Measurements from ENCODE around the gene TMEM217.

Gene TMEM217

DNA sequence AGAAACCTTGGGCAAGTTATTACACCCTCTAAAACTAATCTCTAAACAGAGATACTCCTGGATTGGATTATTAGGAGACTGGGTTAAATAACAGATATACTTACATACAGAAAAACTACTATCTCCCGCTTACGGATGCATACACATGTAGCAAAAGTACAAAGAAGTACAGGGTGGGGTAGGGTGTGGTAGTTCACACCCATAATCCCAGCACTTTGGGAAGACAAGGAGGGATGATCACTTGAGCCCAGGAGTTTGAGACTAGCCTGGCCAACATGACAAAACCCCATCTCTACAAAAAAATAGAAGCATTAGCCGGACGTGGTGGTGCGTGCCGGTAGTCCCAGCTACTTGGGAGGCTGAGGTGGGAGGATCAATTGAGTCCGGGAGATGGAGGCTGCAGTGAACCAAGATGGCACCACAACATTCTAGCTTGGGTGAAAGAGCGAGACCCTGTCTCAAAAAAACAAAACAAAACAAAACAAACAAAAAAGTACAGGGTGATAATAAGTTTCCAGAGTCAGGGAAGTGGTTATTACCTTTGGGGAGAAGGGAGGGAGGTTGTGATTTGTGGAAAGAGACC, 79.9 kb downstream of the TMEM217 start:
- DNase-seq: no peak

DNA sequence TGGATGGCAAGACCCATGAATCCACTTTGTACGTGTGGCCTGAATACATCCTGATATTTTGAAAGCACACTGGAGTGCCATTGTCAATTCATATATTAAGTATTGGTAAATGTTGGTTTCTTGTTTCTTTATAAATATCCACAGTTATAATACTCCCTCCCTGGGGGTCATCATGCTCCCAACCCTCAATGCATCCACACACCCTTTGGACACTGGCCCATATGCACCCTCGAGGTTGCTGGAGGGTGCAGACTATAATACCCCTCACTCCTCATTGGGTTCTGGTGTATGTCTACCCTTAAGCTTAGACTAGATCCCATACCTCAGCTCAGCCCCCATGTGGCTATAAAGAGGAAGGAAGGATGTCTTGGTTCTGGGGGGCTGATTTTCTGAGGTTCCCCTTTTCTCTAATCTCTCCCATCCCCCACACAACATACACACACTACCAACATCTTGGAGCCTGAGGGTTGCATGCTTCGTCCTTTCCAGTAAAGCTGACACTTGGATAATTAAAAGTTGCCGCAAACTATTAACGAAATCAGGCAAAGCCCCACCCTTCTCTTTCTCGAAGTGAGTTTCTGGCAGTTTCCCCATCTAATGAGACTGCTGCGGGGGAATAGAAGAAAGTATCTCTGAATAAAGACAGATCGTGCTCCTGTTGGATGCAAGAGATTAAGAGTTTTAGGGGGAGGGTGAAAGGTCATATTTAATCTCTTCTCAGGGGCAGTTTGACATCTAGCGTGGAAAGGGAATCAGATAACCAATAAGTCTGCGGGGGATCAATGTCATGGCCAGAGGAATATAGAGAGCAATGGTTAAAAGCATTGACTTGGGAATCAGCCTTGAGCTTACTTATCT, 80.6 kb downstream of the TMEM217 start:
- no peak for DNase-seq

DNA sequence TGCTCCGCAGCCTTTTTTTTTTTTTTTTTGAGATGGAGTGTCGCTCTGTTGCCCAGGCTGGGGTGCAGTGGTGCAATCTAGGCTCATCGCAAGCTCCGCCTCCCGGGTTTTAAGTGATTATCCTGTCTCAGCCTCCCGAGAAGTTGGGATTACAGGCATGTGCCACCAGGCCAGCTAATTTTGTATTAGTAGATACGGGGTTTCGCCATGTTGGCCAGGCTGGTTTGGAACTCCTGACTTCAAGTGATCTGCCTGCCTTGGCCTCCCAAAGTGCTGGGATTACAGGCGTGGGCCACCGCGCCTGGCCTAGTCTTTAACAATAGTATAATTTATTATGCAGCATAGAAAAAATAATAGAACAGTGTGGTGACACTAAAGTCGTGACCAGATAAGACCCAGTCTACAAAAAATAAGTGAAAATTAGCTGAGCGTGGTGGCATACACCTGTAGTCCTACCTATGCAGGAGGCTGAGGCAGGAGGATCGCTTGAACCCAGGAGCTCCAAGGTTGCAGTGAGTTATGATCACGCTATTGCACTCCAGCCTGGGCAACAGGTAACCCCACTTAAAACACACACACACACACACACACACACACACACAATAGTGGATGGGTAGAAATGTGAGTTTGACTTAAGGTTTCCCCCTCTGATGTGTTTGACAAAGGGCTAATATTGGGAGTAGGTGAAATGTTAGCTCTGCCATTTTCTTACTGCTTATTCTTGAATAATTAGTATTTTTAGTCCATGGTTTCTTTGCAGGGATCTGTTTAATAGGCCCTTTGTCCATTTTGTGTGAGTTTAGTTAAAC, 81.5 kb downstream of the TMEM217 start:
- no peak for DNase-seq

DNA sequence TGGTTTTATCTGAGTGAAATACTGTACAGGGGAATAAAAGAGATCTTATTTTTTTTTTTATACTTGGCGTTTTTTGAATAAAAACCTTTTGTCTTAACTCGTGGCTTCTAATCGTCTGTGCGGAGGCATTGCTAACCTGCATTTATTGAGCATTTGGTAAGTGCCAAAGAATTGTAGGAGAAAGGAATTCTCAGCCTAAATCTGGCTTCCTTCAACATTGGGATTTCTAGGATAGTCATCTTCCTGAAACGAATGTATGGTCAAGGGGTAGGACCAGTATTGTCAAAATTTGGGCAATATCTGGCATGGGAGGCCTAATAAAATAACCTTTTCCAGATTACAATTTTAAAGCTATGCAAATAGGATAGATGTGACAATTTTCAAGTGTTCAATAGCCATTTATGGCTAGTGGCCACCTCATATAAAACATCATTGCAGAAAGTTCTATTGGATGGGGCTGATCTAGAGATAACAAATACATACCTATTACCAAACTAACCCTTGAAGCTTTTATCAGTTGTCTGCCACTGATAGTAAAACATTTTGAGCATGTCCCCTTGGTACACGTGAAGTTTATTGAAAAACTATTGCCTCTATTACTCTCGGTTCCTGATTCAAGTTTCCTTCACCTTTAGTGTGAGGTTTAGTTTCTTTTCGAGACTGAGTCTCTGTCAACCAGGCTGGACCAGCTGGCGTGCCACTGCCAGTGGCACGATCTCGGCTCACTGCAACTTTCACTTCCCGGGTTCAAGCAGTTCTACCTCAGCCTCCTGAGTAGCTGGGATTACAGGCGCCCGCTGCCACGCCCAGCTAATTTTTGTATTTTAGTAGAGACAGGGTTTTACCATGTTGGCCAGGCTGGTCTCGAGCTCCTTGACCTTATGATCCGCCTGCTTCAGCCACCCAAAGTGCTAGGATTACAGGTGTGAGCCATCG, 82.3 kb downstream of the TMEM217 start:
- DNase-seq: no peak

DNA sequence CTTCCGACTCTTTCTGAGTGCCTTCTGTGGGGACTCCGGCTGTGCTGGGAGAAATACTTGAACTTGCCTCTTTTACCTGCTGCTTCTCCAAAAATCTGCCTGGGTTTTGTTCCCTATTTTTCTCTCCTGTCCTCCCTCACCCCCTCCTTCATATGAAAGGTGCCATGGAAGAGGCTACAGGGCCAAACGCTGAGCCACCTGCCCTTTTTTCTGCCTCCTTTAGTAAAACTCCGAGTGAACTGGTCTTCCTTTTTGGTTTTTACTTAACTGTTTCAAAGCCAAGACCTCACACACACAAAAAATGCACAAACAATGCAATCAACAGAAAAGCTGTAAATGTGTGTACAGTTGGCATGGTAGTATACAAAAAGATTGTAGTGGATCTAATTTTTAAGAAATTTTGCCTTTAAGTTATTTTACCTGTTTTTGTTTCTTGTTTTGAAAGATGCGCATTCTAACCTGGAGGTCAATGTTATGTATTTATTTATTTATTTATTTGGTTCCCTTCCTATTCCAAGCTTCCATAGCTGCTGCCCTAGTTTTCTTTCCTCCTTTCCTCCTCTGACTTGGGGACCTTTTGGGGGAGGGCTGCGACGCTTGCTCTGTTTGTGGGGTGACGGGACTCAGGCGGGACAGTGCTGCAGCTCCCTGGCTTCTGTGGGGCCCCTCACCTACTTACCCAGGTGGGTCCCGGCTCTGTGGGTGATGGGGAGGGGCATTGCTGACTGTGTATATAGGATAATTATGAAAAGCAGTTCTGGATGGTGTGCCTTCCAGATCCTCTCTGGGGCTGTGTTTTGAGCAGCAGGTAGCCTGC, 83.2 kb downstream of the TMEM217 start:
- DNase-seq: no peak

DNA sequence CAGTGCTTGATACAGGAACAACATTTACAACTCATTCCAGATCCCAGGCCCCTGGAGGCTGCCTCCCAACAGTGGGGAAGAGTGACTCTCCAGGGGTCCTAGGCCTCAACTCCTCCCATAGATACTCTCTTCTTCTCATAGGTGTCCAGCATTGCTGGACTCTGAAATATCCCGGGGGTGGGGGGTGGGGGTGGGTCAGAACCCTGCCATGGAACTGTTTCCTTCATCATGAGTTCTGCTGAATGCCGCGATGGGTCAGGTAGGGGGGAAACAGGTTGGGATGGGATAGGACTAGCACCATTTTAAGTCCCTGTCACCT, 83.8 kb downstream of the TMEM217 start:
- no peak for DNase-seq

DNA sequence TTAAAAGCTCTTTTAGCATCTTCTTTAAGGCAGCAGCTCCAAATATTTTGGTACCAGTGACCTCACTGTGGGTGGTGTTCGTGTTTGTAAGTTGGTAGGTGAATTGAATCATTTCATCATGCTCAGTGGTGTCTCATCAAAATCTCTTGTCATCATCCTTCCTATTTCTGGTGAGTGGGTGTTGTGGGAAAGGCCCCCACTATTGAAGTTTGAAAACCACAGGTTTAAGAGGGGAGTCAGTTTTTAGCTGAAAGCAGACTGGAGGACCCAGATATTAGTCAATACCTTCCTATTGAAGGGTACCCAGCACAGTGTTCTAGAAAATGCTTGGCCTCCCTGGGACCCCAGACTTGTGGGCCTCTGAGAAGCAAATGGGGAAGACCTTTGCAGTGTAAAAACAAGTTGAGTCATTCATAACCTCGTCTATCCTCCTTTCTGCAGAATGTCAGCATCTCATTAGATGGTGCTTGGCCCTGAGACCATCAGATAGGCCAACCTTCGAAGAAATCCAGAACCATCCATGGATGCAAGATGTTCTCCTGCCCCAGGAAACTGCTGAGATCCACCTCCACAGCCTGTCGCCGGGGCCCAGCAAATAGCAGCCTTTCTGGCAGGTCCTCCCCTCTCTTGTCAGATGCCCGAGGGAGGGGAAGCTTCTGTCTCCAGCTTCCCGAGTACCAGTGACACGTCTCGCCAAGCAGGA, 84.3 kb downstream of the TMEM217 start:
- DNase-seq: peak; percentile 56

DNA sequence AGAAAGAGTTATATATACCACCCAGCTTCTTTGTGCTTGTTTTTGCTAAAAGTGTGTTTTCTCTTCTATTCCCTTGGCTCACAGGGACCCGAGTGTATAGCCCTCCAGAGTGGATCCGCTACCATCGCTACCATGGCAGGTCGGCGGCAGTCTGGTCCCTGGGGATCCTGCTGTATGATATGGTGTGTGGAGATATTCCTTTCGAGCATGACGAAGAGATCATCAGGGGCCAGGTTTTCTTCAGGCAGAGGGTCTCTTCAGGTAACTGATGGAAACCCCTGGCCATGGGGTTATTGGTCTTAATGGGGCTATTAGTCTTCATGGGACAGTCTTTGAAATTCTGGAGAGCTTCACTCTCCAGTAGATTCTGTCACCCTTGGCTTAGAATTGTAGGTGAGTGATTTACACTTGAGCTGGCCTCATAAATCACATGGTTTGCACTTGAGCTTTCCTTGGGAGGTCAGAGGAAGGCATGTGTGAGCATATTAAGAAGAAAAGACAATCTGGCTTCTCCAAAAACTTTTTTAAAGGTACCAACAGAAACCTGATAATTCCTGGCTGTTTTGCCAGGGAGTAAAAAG, 84.9 kb downstream of the TMEM217 start:
- DNase-seq: no peak

DNA sequence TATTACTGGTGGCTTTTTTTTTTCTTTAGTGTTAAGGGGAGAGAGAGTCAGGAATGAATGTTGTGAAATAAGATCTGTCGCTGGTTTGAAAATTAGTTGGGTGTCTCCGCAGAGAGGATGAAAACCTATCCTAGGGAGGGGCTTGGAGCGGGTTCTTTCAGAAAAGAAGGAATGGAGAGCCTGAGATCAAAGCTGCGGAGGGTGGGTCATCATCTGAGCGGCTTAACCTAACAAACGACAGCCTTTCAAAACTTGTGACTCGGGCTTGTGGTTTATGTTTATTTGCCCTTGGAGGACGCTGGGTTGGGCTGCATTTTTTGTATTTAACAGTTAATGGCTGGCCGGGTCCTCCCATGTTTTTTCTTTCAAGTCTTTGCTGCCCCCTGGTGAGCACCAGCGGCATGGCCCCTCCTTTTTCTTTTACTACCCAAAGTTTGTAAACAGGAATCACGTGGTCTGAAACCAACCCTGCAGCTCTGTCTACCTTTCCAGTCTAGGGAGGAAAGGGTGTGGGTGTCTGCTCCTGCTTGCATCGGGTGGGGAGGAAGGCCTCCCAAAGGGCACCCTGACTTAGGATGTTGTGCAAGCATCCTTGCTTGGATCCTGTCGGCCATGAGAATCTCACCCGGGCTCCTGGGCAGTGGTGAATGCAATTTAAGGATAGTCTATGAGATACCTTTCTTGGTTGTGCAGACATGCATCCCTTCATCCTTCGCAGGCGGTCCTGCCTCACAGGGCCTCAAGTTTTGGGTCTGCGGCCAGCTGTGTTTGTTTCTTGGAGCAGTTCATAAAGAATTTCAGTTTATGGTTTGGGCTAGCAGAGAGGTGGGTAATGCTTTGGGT, 85.8 kb downstream of the TMEM217 start:
- peak; percentile 97 for DNase-seq

DNA sequence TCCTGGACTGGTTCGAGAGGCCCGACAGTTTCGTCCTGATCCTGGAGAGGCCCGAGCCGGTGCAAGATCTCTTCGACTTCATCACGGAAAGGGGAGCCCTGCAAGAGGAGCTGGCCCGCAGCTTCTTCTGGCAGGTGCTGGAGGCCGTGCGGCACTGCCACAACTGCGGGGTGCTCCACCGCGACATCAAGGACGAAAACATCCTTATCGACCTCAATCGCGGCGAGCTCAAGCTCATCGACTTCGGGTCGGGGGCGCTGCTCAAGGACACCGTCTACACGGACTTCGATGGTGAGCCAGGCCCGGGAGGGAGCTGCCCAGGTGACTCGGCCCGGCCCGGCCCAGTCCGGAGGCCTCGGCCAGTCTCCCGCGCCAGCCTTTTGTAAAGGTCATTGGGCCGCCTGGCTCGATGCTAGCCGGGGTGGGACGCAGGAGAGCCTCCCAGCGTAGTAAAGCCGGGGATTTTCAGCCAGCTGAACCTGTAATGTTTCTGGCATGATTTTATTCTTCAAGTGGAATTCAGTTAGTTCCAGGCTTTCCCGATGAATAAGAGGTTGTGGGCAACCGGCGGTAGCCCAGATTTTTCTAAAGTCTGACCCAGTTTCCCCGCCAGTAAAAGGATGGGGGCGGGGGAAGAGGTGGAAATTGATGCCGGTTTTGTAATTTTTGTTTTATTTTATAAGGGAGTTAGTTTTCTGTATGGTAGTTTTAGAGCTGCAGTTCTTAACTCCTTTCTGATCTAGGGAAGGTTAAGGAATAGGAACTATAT, 86.6 kb downstream of the TMEM217 start:
- DNase-seq: no peak

DNA sequence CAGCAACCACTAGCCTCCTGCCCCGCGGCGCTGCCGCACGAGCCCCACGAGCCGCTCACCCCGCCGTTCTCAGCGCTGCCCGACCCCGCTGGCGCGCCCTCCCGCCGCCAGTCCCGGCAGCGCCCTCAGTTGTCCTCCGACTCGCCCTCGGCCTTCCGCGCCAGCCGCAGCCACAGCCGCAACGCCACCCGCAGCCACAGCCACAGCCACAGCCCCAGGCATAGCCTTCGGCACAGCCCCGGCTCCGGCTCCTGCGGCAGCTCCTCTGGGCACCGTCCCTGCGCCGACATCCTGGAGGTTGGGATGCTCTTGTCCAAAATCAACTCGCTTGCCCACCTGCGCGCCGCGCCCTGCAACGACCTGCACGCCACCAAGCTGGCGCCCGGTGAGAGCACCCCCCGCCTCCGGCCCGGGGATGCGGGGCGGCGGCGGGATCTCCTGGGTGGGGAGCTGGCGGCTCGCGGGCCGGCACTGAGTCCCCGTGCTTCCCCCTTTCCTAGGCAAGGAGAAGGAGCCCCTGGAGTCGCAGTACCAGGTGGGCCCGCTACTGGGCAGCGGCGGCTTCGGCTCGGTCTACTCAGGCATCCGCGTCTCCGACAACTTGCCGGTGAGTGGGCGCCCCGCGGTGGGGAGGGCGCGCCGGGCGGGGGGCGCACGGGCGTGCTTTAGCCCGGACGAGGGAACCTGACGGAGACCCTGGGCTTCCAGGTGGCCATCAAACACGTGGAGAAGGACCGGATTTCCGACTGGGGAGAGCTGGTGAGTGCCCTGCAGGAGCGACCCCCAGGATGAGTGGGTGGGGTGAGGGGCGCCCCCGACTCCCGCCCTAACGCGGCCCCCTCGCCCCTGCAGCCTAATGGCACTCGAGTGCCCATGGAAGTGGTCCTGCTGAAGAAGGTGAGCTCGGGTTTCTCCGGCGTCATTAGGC, 87.4 kb downstream of the TMEM217 start:
- DNase-seq: peak; percentile 48

DNA sequence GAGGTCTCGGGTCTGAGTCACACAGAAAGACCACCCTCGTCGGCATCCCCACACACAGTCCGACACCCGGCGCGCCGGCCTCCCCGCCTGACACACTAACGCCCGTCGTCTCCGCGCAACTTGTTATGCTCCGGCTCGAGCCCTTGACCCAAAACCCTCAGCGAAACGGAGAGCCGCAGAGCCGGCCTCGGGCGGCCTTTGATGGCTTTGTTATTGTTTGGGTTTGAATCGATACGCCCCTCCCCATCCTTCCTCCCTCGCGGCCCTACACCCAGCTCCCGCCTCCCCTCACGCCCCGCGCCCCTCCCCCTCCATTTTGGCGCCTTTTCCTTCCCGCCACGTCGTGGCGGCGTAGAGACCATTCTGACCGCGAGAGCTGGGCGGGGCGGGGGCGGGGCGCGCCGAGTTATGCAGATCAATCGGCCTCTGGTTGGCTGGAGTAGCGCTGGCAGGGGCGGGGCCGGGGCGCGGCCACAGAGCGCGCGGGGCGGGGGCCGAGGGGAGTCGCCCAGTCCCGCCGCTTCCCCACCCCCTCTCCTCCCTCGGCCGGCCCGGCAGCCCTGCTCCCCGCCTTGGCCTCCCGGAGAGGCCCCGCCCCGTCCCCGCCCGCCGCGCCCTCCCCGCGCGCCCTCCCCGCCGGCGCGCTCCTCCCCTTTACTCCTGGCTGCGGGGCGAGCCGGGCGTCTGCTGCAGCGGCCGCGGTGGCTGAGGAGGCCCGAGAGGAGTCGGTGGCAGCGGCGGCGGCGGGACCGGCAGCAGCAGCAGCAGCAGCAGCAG, 88.3 kb downstream of the TMEM217 start, which contains the start of gene PIM1:
Gene PIM1 (plus strand): TSS at position 657 of the 777 bp plus-strand sequence. CDS start 424 bp downstream, outside the sequence.
- DNase-seq: peak; percentile 99

DNA sequence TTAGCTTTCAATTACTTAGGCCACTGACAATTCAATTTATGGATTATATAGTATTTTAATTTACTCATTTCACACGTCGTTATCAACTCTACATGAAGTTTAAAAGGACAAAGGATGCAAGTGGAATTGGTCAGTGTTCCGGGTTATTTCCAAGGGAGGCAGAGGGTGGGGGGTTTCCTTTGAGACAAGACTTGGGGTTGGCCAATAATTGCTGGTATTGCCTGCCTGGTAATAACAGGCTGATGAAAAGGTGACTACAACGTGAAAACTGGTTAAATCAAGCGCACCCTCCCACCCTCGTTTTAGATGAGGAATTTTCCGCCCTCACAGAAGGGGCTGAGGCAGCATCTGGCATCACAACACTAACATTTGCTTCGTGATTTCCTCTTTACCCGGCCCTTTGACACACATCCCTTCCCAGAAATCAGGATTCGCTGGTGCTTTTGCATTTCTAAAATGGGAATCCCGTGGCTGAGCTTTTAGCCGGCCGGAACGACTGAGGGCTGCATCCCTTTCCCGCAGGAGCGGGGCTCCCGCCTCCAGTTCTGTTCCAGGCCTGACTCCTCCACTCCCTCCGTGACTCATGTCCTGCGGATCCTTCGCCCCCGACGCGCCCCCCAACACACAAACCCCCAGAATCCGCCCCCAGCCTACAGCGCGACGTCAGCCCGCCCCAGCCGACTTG, 89.0 kb downstream of the TMEM217 start:
- DNase-seq: peak; percentile 38

DNA sequence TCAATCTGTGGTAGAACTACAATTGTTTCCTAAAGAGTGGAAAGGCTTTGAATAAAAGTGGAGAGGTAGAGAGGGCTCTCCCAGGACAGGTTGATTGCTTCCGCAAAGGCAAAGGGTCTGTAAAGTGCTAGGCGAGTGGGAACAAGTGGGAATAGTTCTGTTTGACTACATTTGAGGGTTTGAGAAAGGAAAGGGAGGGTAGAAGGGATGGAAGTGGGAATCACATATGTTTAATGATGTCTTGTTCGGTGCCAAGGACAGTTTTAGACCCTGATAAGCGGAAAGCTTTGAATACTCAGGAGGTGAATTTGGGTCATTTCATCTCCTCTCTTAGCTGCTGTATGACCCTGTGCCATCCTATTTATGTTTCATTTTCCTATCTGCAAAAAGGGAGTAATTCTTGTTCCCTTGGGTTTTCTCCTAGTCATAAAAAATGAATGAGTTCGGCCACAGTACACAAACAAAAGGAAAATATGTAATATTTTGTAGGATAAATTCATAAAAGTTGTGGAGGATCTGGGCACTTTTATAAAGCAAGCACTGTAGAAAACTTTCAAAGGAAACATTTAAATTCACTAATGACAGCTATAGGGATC, 89.7 kb downstream of the TMEM217 start:
- DNase-seq: no peak

DNA sequence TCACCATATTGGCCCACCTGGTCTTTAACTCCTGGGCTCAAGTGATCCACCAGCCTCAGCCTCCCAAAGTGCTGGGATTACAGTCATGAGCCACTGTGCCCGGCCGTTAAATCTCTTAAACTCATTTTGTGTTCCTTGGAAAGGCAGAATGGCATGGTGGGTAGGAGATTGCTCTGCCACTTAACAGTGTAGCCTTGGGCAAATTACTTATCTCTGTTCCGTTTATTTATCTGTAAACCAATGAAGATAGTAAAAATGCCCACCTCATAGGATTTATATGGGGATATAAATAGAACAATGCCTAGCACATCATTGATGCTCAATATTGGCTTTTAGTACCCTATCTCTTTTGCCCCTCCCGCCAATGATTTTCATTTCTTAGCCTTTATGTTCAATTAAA, 95.2 kb downstream of the TMEM217 start:
- no peak for DNase-seq

Measured in CD4-positive, alpha-beta T cell treated with Interleukin-10 for 1 hour (primary cell).